ENCODE measurements around the gene MYH6.

GRCh38 chr14:23407516-23408306, at the start of gene MYH6:
- peak; percentile 10; the same call in 1 of the 2 replicates for TF ChIP-seq ATF7 (IDR thresholded peaks at IDR 0.05)
- TF ChIP-seq ATF7 (CRISPR knock-in tag; IDR thresholded peaks at IDR 0.05), result no peak
- no peak for TF ChIP-seq TIGD3 (CRISPR knock-in tag; IDR thresholded peaks at IDR 0.05; ENCODE audit: borderline replicate concordance)
- no peak for TF ChIP-seq ZNF232 (CRISPR knock-in tag; IDR thresholded peaks at IDR 0.05; ENCODE audit: borderline replicate concordance)
- no peak for TF ChIP-seq REST (IDR thresholded peaks at IDR 0.05; ENCODE audit: borderline replicate concordance in 1 of 2, low read depth in 1 of 2, low read length in 2 of 2)
- no peak for TF ChIP-seq GPN1 (CRISPR knock-in tag; IDR thresholded peaks at IDR 0.05; ENCODE audit: borderline replicate concordance)
